Progenitor cell of endocrine pancreas (in vitro differentiated cells): ENCODE results near the gene OTX1. TPM values are rescaled to one million over a fixed set of nuclear protein-coding genes. Genes with fewer than 3 reads are reported as not detected.

Experiments used
- DNase-seq: peaks from one replicate; pipeline ENCODE4 v3.0.0; 2021; ENCODE audit warnings: low spot score; ENCODE audit not compliant: unreplicated experiment
- H3K27ac Mint-ChIP-seq: 2 replicates; pipeline ENCODE4 v1.8.0; 2021; ENCODE audit warnings: mild to moderate bottlenecking, moderate library complexity, mixed read lengths
- H3K27me3 Mint-ChIP-seq: 2 replicates; pipeline ENCODE4 v1.8.0; 2021; ENCODE audit warnings: mixed read lengths
- H3K36me3 Mint-ChIP-seq: 2 replicates; pipeline ENCODE4 v1.8.0; 2022; ENCODE audit warnings: mixed read lengths; ENCODE audit not compliant: insufficient read depth
- H3K4me1 Mint-ChIP-seq: 2 replicates; pipeline ENCODE4 v1.8.0; 2021; ENCODE audit warnings: low read depth, mixed read lengths
- H3K4me3 Mint-ChIP-seq: 2 replicates; pipeline ENCODE4 v1.8.0; 2021; ENCODE audit warnings: low read depth, mild to moderate bottlenecking, moderate library complexity, mixed read lengths
- H3K9me3 Mint-ChIP-seq: 2 replicates; pipeline ENCODE4 v1.8.0; 2021; ENCODE audit warnings: low read depth, mixed read lengths
- total RNA-seq: library from RNA; stranded (reverse); gene quantifications from 2 replicates; pipeline ENCODE4 v1.2.1, GENCODE V29; 2021
- TF ChIP-seq, protein P1 (sequence below): fragments of 200-600 bp; sonication (generic); IDR thresholded peaks from one replicate; pipeline ENCODE4 v1.5.0; 2021; ENCODE audit warnings: antibody characterized with exemption, mild to moderate bottlenecking; ENCODE audit not compliant: unreplicated experiment

Gene OTX1
- total RNA-seq, 1 donor from 2014 or later, result 1.0 TPM

DNA sequence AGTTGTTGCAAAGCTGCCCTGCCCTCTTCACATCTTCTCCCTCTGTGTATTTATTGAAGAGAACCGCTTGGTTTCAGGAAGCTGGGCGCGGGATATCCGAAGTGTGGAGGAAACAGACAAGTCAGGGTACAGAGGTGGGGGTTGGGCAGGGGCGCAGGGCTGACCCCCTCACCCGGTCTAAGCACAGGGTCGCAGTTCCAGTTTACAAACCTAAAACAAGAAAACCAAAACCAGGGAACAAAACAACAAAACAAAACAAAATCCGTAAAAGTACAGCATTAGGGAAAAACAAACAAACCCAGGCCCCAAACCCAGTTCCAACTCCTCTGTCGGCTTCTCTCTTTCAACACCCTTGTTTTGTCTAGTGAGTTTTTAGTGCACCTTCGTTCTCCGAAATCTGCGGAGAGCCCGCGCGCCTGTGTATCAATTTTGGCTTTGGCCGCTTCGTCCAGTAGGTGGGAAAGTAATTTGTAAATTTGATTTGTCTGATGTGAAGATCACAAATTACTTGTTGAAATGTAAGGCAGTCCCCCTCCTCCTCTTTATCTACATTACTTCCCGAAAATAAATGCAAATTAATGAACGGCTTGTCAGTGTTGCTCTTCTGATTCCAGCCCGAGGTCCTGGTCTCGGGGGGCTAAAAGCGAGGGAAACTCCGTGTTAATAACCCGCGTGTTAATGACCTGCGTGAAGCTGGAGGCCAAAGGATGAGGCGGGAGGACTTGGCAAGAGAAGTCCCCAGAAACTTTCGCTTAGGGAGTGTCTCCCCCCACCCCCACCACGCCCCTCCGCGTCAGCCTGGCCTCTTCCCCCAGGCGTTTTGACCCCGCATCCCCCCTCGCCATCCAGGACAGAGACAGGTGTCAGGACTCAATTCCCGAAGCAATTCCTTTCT is 6.9 kb downstream of the OTX1 start:
- H3K27ac Mint-ChIP-seq, result no peak overlapping the region
- no peaks in the 10 kb centered on the region for H3K9me3 Mint-ChIP-seq
- H3K27me3 Mint-ChIP-seq, result peaks cover 90% of the 10 kb centered on the region
- no peak for DNase-seq
- TF ChIP-seq, protein P1, sequence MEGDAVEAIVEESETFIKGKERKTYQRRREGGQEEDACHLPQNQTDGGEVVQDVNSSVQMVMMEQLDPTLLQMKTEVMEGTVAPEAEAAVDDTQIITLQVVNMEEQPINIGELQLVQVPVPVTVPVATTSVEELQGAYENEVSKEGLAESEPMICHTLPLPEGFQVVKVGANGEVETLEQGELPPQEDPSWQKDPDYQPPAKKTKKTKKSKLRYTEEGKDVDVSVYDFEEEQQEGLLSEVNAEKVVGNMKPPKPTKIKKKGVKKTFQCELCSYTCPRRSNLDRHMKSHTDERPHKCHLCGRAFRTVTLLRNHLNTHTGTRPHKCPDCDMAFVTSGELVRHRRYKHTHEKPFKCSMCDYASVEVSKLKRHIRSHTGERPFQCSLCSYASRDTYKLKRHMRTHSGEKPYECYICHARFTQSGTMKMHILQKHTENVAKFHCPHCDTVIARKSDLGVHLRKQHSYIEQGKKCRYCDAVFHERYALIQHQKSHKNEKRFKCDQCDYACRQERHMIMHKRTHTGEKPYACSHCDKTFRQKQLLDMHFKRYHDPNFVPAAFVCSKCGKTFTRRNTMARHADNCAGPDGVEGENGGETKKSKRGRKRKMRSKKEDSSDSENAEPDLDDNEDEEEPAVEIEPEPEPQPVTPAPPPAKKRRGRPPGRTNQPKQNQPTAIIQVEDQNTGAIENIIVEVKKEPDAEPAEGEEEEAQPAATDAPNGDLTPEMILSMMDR, result no peak
- peaks cover 6% of the 10 kb centered on the region for H3K4me1 Mint-ChIP-seq
- no peak overlapping the region for H3K4me3 Mint-ChIP-seq
- H3K36me3 Mint-ChIP-seq, result peaks cover 8% of the 10 kb centered on the region

DNA sequence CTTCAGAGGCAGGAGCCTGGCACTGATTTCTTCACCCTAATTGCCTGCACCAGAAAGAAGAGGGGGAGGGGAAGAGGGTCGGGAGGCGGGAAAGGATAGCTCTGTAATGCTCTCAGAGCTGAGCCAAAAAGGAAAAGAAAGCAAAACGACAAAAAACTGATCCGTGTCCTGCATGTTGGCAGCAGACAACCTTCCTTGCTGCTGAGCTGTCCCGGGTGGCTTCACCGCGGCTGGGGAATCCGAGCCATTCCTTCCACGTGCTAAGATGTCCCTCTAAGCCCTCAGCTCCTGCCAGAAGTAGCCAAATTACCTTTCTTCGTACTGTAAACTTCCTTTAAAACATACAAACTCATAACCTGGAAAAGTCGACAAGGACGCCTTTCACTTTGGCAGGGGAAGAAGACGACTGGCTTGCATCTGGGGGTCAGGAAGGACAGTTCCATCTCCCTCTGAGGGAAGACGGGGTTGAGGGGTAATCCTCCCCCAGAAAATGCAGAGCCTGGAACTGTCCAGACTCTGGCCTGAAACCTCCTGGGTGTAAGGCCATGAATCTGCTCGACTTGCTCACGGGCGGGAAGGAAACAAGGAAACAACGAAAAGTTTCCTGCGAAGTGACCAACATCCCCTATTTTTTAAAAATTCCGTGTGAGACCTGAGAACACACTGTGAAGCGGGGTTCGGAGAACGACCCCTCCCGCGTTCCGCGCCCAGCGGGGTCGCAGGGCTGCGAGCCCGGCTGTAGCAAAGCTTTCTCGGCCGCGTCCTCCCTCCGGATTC is 7.7 kb downstream of the OTX1 start:
- Mint-ChIP-seq H3K4me3 (no peak overlapping the region), H3K4me1 (peaks cover 6% of the 10 kb centered on the region), H3K9me3 (no peaks in the 10 kb centered on the region), H3K36me3 (peaks cover 8% of the 10 kb centered on the region), H3K27ac (peak overlapping the region; percentile 83), H3K27me3 (peaks cover 87% of the 10 kb centered on the region)
- DNase-seq, result no peak
- TF ChIP-seq, protein P1, result no peak

DNA sequence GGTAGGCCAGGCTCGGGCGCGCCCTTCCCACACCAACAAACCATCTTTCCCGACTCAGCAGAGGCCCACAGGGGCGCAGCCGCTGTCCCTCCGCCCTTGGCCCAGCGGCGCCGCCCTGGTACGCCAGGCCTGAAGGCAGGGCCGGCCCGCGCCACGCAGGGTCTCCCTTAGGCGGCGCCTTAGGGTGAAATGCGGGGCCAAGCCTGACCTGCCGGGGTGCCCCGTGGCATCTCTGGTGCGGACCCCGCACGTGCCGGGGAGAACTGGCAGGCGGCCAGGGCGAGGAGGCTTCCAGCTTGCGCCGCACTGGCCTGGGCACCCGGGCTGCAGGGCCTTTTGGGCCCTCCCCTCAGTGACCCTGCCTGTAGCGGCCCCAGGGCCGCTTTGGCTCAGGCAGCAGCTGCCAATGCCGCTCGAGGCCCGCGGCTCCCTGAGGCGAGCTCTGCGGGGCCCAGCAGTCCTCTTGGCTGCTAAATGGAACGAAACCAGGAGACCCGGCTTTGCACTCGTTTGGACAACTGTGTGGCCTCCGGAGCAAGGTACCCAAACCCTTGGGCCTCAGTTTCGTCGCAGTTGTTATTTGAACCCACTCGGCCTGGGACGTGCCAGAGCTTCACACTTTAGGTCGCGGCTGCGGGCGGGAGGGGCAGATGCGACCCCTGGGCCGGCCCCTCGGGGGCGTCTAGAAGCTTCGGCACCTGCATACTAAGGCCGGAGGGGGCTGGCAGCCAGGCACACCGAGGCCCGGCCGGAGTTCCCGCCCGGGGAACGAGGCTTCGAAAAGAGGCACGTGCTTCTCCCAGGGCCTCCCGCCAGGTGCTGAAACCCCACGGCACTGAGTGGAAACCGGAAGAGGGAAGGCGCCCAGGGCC is 8.5 kb downstream of the OTX1 start:
- Mint-ChIP-seq H3K27ac (no peak overlapping the region), H3K4me3 (no peak overlapping the region), H3K9me3 (no peaks in the 10 kb centered on the region), H3K4me1 (peaks cover 6% of the 10 kb centered on the region), H3K27me3 (peaks cover 84% of the 10 kb centered on the region), H3K36me3 (peaks cover 8% of the 10 kb centered on the region)
- TF ChIP-seq, protein P1, result no peak
- peak; percentile 25 for DNase-seq

DNA sequence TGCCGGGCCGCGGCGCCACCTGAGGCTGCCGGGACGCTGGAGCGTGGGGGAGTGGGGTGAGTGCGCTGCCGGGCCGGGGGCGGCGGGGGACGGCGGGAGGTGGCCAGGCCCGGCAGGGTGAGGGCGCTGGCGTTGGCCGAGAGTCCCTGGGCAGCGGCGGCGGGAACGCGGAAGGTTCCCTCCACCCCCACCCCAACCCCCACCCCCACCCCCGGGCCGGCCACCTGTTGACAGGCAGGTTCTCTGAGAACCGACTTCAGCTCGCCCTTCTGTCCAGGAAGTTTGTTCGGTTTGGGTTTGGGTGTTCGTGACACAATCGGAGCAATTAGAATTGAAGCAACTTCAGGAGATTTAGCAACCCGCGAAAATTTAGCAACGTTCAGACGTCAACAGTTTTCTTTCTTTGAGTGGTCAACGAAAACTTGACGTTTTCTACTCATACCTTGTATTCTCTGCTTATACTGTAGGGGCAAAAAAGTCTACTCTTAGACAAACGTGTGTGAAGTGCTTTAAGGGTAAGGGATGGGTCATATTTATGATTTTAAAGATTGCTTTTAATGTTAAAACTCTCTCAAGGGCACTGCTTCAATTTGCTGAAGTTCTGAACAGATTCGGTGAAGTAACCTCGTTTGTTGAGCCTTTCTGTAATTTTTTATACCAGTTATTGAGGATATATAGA is 9.3 kb downstream of the OTX1 start:
- Mint-ChIP-seq H3K4me1 (peaks cover 6% of the 10 kb centered on the region), H3K36me3 (peaks cover 8% of the 10 kb centered on the region), H3K27me3 (peaks cover 80% of the 10 kb centered on the region), H3K27ac (peak overlapping the region; percentile 80), H3K4me3 (peak overlapping the region; percentile 39), H3K9me3 (no peaks in the 10 kb centered on the region)
- TF ChIP-seq, protein P1, result no peak
- no peak for DNase-seq
